GM12878 (cell line): Measurements from ENCODE around the gene FNDC3B. TPM values are rescaled to one million over a fixed set of nuclear protein-coding genes. Genes with fewer than 3 reads are reported as not detected.

Source experiments
- ATAC-seq: fragments of 200-7000 bp; cut with Tn5 transposase; 3 replicates; pipeline ENCODE4 v1.9.1; 2020; ENCODE audit warnings: mild to moderate bottlenecking, moderate library complexity
- BruUV-seq: library from RNA; stranded (reverse); fragments of 400-500 nt; replicated peaks from 2 replicates; lab custom pipeline; 2021; lab: Mats Ljungman, UMichigan
- CTCF ChIA-PET: fragments of 300-600 bp; sonication (Branson Sonifier 250); formaldehyde crosslinking; extraction: SDS; loops from one replicate; lab custom pipeline; 2021; ENCODE audit warnings: inconsistent platforms; lab: Yijun Ruan, JAX
- POLR2A ChIA-PET: fragments of 350-600 bp; formaldehyde crosslinking; extraction: SDS; loops from one replicate; lab custom pipeline; 2021; ENCODE audit warnings: inconsistent platforms; lab: Charles Lee
- RAD21 ChIA-PET: fragments of 300-600 bp; sonication (Branson Sonifier 250); formaldehyde crosslinking; loops from one replicate; lab custom pipeline; 2023; ENCODE audit warnings: antibody characterized with exemption; ENCODE audit not compliant: unreplicated experiment; lab: Charles Lee
- SMC1A ChIA-PET: fragments of 300-600 bp; sonication (Branson Sonifier 250); formaldehyde crosslinking; loops from one replicate; lab custom pipeline; 2023; ENCODE audit not compliant: unreplicated experiment, uncharacterized antibody; lab: Charles Lee
- DNase-seq: peaks from one replicate; pipeline ENCODE4 v3.0.0-alpha.2; 2011; ENCODE audit warnings: low read depth, low spot score
- FAIRE-seq: peaks from 3 replicates; lab custom pipeline; 2011; peaks lifted over from hg19 to GRCh38; lab: Jason Lieb, UNC
- H2AFZ ChIP-seq: 2 replicates; pipeline ENCODE4 v1.6.0; 2011; ENCODE audit warnings: low read depth, low read length, control low read depth; ENCODE audit not compliant: control insufficient read depth
- H3K27ac ChIP-seq: 2 replicates; pipeline ENCODE4 v1.5.1; 2011; ENCODE audit warnings: control low read depth; ENCODE audit not compliant: control insufficient read depth, insufficient read depth
- H3K27me3 ChIP-seq, 2 experiments: replicated peaks in 1 of 2; 2 replicates each; pipeline versions ENCODE4 v1.6.0 to v1.6.1; 2011; ENCODE audit warnings: low read length in 1 of 2; ENCODE audit not compliant: control insufficient read depth in 2 of 2, insufficient read depth in 2 of 2
- H3K36me3 ChIP-seq, 2 experiments: 2 replicates each; pipeline ENCODE4 v1.5.1; 2011; ENCODE audit warnings: low read length in 1 of 2; ENCODE audit not compliant: control insufficient read depth in 2 of 2, insufficient read depth in 2 of 2
- H3K4me1 ChIP-seq: 2 replicates; pipeline ENCODE4 v1.6.1; 2011; ENCODE audit warnings: mild to moderate bottlenecking, low read length, moderate library complexity, mixed read lengths; ENCODE audit not compliant: control insufficient read depth, insufficient read depth
- H3K4me2 ChIP-seq: 2 replicates; pipeline ENCODE4 v1.6.0; 2011; ENCODE audit warnings: control low read depth; ENCODE audit not compliant: control insufficient read depth, insufficient read depth
- H3K4me3 ChIP-seq: fragments of 200-600 bp; sonication (generic); 2 replicates; pipeline ENCODE4 v1.5.1; 2016
- H3K79me2 ChIP-seq: 2 replicates; pipeline ENCODE4 v1.6.0; 2011; ENCODE audit warnings: low read length; ENCODE audit not compliant: control insufficient read depth, insufficient read depth
- H3K9ac ChIP-seq: 2 replicates; pipeline ENCODE4 v1.8.0; 2011; ENCODE audit warnings: low read length, control low read depth, mixed read lengths; ENCODE audit not compliant: control insufficient read depth, insufficient read depth
- H3K9me3 ChIP-seq: replicated peaks from 3 replicates; pipeline ENCODE4 v1.5.1; 2011; ENCODE audit warnings: mild to moderate bottlenecking, low read length; ENCODE audit not compliant: control insufficient read depth, insufficient read depth
- H4K20me1 ChIP-seq: 2 replicates; pipeline ENCODE4 v1.6.0; 2011; ENCODE audit not compliant: control insufficient read depth, insufficient read depth
- CBFB ChIP-seq: IDR thresholded peaks from 2 replicates; pipeline ENCODE4 v1.6.1; 2016; ENCODE audit warnings: antibody characterized with exemption, low read depth
- CHD4 ChIP-seq: fragments of 200-600 bp; sonication (generic); IDR thresholded peaks from 2 replicates; pipeline ENCODE4 v1.6.1; 2016; ENCODE audit warnings: mild to moderate bottlenecking
- IKZF1 ChIP-seq: fragments of 450-650 bp; conservative IDR thresholded peaks from 2 replicates; pipeline ENCODE4 v1.6.1; 2017; ENCODE audit warnings: antibody characterized with exemption, mild to moderate bottlenecking
- IRF4 ChIP-seq: IDR thresholded peaks from 2 replicates; pipeline ENCODE4 v1.6.1; 2011; ENCODE audit warnings: low read depth, low read length
- MEF2A ChIP-seq: IDR thresholded peaks from 2 replicates; pipeline ENCODE4 v1.6.1; 2011; ENCODE audit warnings: low read depth, mild to moderate bottlenecking, low read length, moderate library complexity; ENCODE audit not compliant: insufficient read depth
- MTA2 ChIP-seq: fragments of 450-650 bp; IDR thresholded peaks from 2 replicates; pipeline ENCODE4 v1.6.1; 2016; ENCODE audit warnings: low read depth, mild to moderate bottlenecking, moderate library complexity
- NBN ChIP-seq: fragments of 450-650 bp; IDR thresholded peaks from 2 replicates; pipeline ENCODE4 v1.6.1; 2016
- NR2C1 ChIP-seq: fragments of 450-650 bp; IDR thresholded peaks from 2 replicates; pipeline ENCODE4 v1.6.1; 2017; ENCODE audit warnings: antibody characterized with exemption, mild to moderate bottlenecking, moderate library complexity
- NR2F1 ChIP-seq: fragments of 450-650 bp; conservative IDR thresholded peaks from 2 replicates; pipeline ENCODE4 v1.6.1; 2017; ENCODE audit warnings: mild to moderate bottlenecking
- RELA ChIP-seq: fragments of 450-650 bp; IDR thresholded peaks from 2 replicates; pipeline ENCODE4 v1.8.0; 2014; ENCODE audit warnings: borderline replicate concordance; ENCODE audit not compliant: partially characterized antibody
- ZBTB40 ChIP-seq: fragments of 450-650 bp; IDR thresholded peaks from 2 replicates; pipeline ENCODE4 v1.6.1; 2016; ENCODE audit warnings: mild to moderate bottlenecking, moderate library complexity, borderline replicate concordance
- ZNF24 ChIP-seq: fragments of 450-650 bp; IDR thresholded peaks from 2 replicates; pipeline ENCODE4 v1.6.1; 2017; ENCODE audit warnings: antibody characterized with exemption, mild to moderate bottlenecking
- ZNF384 ChIP-seq: IDR thresholded peaks from 2 replicates; pipeline ENCODE4 v1.6.1; 2012; ENCODE audit warnings: low read depth, mild to moderate bottlenecking, low read length, improper control_type of control experiment, borderline replicate concordance
- WGBS: methylation state at CpG from one replicate; pipeline ENCODE4 v1.1.6; 2016; ENCODE audit warnings: low lambda C conversion rate; ENCODE audit not compliant: insufficient replicate concordance, insufficient coverage; ENCODE audit errors: missing lambda C conversion rate; 5-methylcytosine and 5-hydroxymethylcytosine counted together
- in situ Hi-C: fragments of 300-500 bp; cut with MboI; formaldehyde crosslinking; loops from 9 replicates; pipeline ENCODE4 v1.14.3; 2018; ENCODE audit warnings: mixed read lengths
- intact Hi-C: fragments of 100-400 bp; cut with micrococcal nuclease; formaldehyde crosslinking; loops from one replicate; pipeline ENCODE4 v1.14.2; 2022; ENCODE audit not compliant: unreplicated experiment
- polyA plus RNA-seq, 11 experiments: library from polyadenylated mRNA; depleted of rRNA in 4 of 11; unstranded in 6 of 11; stranded (reverse) in 5 of 11; fragments of >200 nt; fragmentation: Nextera tagmentation in 4 of 11; fragmentation: Illumina TruSeq in 1 of 11; extraction: Ambion mirVana in 4 of 11; extraction: Trizol in 1 of 11; gene quantifications; 1 replicate in 1 of 11; 2 replicates in 10 of 11; pipeline versions ENCODE4 v1.2.1 to v1.2.3, GENCODE V29; 2011 to 2016; ENCODE audit warnings: inconsistent platforms in 2 of 11, missing spikeins in 2 of 11, low read depth in 1 of 11
- total RNA-seq, 4 experiments: library from RNA; depleted of rRNA in 3 of 4; stranded (reverse); fragments of >200 nt in 3 of 4; fragmentation: Illumina TruSeq in 1 of 4; extraction: Trizol in 1 of 4; gene quantifications; 2 replicates each; pipeline versions ENCODE4 v1.2.1 to v1.2.3, GENCODE V29; 2013 to 2021
- TF ChIP-seq, protein P1 (sequence below): fragments of 450-650 bp; IDR thresholded peaks from 2 replicates; pipeline ENCODE4 v1.6.1; 2017; ENCODE audit warnings: borderline replicate concordance

The FNDC3B gene
- total and polyA plus RNA-seq, 10 of the 15 experiments (the other 5 are each of a cell fraction or from before 2014, with no cell fraction given), result 7.9 to 35.0 (median 18.5) TPM

- BruUV-seq, result no TSS peak
- Histone ChIP-seq H3K27ac (no peak overlapping the region), H3K4me1 (no peaks in the 10 kb centered on the region), H4K20me1 (no peaks in the 10 kb centered on the region), H3K4me3 (no peak overlapping the region), H3K79me2 (no peaks in the 10 kb centered on the region), H3K9me3 (no peaks in the 10 kb centered on the region), H3K9ac (no peak overlapping the region), H3K36me3 (peaks cover 8 to 13% of the 10 kb centered on the region in 2 experiments; a peak in 3 of 4 replicates), H2AFZ (no peak overlapping the region), H3K27me3 (no peaks in the 10 kb centered on the region), H3K4me2 (no peak overlapping the region)
- intact Hi-C loops, result no loop called here
- ChIA-PET RAD21 (no interaction called here), POLR2A (no interaction called here), SMC1A (interaction anchor here (0.7 to 1.2 kb wide), 2 partner anchors 28 to 134 kb away, joined by 3 read pairs; no protein-coding TSS in a partner anchor), CTCF (interaction anchor here (1.3 kb wide), 1 partner anchor 49 kb away, joined by 3 read pairs; no protein-coding TSS in a partner anchor)
- DNase-seq, result no peak
- no peak for ATAC-seq
- in situ Hi-C loops, result no loop called here
- no peak for FAIRE-seq
- WGBS, result 89% methylated on average over 5 of the region's 5 CpGs
- no peak for TF ChIP-seq NR2F1
- TF ChIP-seq CHD4, result no peak
- no peak for TF ChIP-seq IRF4
- TF ChIP-seq IKZF1, result no peak
- TF ChIP-seq ZBTB40, result no peak
- no peak for TF ChIP-seq NBN
- TF ChIP-seq MTA2, result no peak
- TF ChIP-seq NR2C1, result no peak
- TF ChIP-seq ZNF384, result no peak
- no peak for TF ChIP-seq CBFB
- TF ChIP-seq RELA, result no peak
- TF ChIP-seq ZNF24, result no peak
- TF ChIP-seq MEF2A, result no peak
- TF ChIP-seq, protein P1, sequence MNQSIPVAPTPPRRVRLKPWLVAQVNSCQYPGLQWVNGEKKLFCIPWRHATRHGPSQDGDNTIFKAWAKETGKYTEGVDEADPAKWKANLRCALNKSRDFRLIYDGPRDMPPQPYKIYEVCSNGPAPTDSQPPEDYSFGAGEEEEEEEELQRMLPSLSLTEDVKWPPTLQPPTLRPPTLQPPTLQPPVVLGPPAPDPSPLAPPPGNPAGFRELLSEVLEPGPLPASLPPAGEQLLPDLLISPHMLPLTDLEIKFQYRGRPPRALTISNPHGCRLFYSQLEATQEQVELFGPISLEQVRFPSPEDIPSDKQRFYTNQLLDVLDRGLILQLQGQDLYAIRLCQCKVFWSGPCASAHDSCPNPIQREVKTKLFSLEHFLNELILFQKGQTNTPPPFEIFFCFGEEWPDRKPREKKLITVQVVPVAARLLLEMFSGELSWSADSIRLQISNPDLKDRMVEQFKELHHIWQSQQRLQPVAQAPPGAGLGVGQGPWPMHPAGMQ, result no peak
- TF ChIP-seq, all 136 proteins: peak for 0
These were observed 244.5 kb downstream of the FNDC3B start for GRCh38 chr3:172283841-172284357.
